Gastroesophageal sphincter (tissue), 4 donors: ENCODE measurements around the gene FCRL5. TPM values are rescaled to one million over a fixed set of nuclear protein-coding genes. Genes with fewer than 3 reads are reported as not detected.

Experiments
- ATAC-seq: fragments of 150-250 bp; one replicate; pipeline ENCODE4 v1.9.1; 2016; ENCODE audit warnings: mild to moderate bottlenecking, moderate library complexity
- H3K27ac ChIP-seq, 4 donors: fragments of 200-600 bp; sonication (generic) in 3 of 4; 1 replicate in 3 of 4; 2 replicates in 1 of 4; pipeline ENCODE4 v1.5.1; 2016 to 2019
- H3K27me3 ChIP-seq: fragments of 200-600 bp; sonication (generic); one replicate; pipeline ENCODE4 v1.5.1; 2019
- H3K36me3 ChIP-seq, 2 donors: fragments of 200-600 bp; sonication (generic); one replicate each; pipeline ENCODE4 v1.5.1; 2019; ENCODE audit warnings: control low read depth in 1 of 2
- H3K4me1 ChIP-seq, 3 donors: fragments of 200-600 bp; sonication (generic); 1 replicate in 2 of 3; 2 replicates in 1 of 3; pipeline ENCODE4 v1.5.1; 2016 to 2019; ENCODE audit warnings: control low read depth in 2 of 3
- H3K4me3 ChIP-seq, 2 donors: fragments of 200-600 bp; sonication (generic); one replicate each; pipeline ENCODE4 v1.5.1; 2019; ENCODE audit warnings: mild to moderate bottlenecking in 1 of 2, moderate library complexity in 1 of 2
- H3K9me3 ChIP-seq, 3 donors: fragments of 200-600 bp; sonication (generic); one replicate each; pipeline ENCODE4 v1.5.1; 2017 to 2019; ENCODE audit warnings: control low read depth in 2 of 3
- EP300 ChIP-seq: sonication (generic); formaldehyde crosslinking; IDR thresholded peaks from one replicate; pipeline ENCODE4 v1.6.1; 2017; ENCODE audit warnings: antibody characterized with exemption, mild to moderate bottlenecking
- POLR2A ChIP-seq, 2 donors: fragments of 450-650 bp; IDR thresholded peaks; one replicate each; pipeline ENCODE4 v1.6.1; 2017; ENCODE audit warnings: antibody characterized with exemption in 2 of 2, mild to moderate bottlenecking in 2 of 2, moderate library complexity in 1 of 2
- POLR2AphosphoS5 ChIP-seq: sonication (generic); formaldehyde crosslinking; IDR thresholded peaks from one replicate; pipeline ENCODE4 v1.6.1; 2017; ENCODE audit warnings: antibody characterized with exemption
- WGBS, 2 donors: methylation state at CpG; one replicate each; pipeline ENCODE4 v1.1.5; 2018; ENCODE audit warnings: low coverage in 1 of 2; 5-methylcytosine and 5-hydroxymethylcytosine counted together
- total RNA-seq, 4 donors: library from RNA; depleted of rRNA; stranded (reverse); fragments of >200 nt; gene quantifications; one replicate each; pipeline ENCODE4 v1.1.0, GENCODE V29; 2016
- TF ChIP-seq, protein P1 (sequence below), 4 experiments: fragments of 200-600 bp in 2 of 4; fragments of 450-650 bp in 2 of 4; sonication (generic) in 1 of 4; IDR thresholded peaks; one replicate each; pipeline ENCODE4 v1.5.1; 2017 to 2019; ENCODE audit warnings: antibody characterized with exemption in 4 of 4, mild to moderate bottlenecking in 2 of 4, moderate library complexity in 2 of 4

FCRL5 gene
- total RNA-seq, 4 donors from 2014 or later = 0.05 to 0.13 TPM; not detected in 2

DNA sequence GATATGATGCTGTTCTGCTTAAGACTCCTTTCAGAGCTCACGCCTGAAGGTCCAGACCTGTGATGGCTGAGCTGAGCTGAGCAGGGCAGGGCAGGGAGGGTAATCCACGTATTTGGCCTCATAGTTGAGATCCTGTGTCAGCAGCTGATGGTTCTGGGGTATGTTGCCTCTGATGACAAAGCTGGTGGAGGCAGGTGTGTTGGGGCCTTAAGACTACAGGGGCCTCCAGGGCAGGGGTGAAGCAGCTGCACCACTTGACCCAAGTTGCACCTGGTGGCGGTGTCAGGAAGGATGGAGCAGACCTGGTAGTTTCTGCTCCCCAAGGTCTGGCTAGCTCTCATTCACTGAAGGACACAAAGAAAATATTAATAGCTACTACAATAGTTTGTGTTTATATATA is 57.0 kb downstream of the FCRL5 start:
- TF ChIP-seq POLR2AphosphoS5 (no peak), EP300 (no peak), POLR2A (IDR thresholded peaks at IDR 0.05) (no peak)
- TF ChIP-seq, protein P1, sequence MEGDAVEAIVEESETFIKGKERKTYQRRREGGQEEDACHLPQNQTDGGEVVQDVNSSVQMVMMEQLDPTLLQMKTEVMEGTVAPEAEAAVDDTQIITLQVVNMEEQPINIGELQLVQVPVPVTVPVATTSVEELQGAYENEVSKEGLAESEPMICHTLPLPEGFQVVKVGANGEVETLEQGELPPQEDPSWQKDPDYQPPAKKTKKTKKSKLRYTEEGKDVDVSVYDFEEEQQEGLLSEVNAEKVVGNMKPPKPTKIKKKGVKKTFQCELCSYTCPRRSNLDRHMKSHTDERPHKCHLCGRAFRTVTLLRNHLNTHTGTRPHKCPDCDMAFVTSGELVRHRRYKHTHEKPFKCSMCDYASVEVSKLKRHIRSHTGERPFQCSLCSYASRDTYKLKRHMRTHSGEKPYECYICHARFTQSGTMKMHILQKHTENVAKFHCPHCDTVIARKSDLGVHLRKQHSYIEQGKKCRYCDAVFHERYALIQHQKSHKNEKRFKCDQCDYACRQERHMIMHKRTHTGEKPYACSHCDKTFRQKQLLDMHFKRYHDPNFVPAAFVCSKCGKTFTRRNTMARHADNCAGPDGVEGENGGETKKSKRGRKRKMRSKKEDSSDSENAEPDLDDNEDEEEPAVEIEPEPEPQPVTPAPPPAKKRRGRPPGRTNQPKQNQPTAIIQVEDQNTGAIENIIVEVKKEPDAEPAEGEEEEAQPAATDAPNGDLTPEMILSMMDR (IDR thresholded peaks at IDR 0.05) = no peak
- 72 to 86% methylated on average over 3 of the region's 3 CpGs for WGBS, 2 donors

DNA sequence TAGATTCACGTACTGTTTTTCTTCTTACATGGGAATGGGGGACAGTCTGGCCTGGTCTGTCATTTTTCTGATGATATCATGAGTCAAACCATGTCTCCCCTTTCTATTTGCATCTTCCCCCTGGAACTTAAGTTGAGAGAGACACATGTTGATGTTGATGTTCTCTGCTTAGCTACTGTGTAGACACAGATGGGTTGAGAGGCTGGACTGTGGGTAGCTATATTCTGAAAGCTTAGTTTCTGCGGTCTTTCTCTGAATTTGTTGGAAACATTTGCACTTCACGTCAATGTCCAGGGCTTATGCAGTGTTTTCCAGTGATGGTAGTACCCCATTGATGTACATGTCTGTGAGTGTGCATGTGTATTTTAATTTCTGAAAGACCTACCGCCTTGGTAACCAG is 58.2 kb downstream of the FCRL5 start:
- Histone ChIP-seq H3K27ac (no peak overlapping the region), H3K4me3 (no peak overlapping the region), H3K27me3 (peaks cover 15% of the 10 kb centered on the region), H3K36me3 (no peaks in the 10 kb centered on the region), H3K4me1 (no peaks in the 10 kb centered on the region), H3K9me3 (no peaks in the 10 kb centered on the region)
- no peak for ATAC-seq
- 82 to 89% methylated on average over 3 to 4 of the region's 4 CpGs for whole genome bisulfite sequencing, 2 donors
- TF ChIP-seq EP300 (no peak), POLR2AphosphoS5 (no peak)
- TF ChIP-seq, protein P1 (IDR thresholded peaks at IDR 0.05) = no peak

More for the DNA sequence above, 57.0 kb downstream of the FCRL5 start:
- no peaks in the 10 kb centered on the region for H3K36me3 ChIP-seq
- H3K4me1 ChIP-seq = no peaks in the 10 kb centered on the region
- no peak overlapping the region for H3K27ac ChIP-seq
- no peaks in the 10 kb centered on the region for H3K9me3 ChIP-seq
- H3K27me3 ChIP-seq = peaks cover 15% of the 10 kb centered on the region
- ATAC-seq = no peak
- no peak overlapping the region for H3K4me3 ChIP-seq

DNA sequence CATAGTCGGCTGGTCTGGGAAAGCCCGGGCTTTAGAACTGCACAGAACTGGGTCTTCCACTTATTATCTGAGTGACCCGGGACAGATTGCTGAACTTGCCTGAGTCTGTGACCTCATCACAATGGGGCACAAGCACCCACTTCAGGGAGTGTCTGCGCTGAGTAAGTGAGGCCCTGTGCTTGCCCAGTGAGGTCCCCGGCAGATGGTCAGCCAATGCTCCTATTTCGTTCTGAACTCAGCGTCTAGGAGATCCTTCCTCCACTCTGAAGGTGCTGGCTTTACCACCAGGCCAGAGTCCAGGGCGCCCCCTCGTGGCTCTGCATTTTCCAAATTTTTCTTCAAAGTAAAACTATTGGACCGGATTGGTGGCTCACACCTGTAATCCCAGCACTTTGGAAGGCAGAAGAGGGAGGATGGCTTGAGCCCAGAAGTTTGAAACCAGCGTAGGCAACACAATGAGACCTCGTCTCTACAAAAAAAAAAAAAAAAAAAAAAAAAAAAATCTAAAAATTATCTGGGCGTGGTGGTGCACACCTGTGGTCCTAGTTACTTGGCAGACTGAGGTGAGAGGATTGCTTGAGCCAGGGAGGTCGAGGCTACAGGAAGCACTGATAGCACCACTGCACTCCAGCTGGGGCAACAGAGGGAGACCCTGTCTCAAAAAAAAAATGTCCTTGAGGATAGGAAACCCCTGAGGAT is 61.7 kb downstream of the FCRL5 start:
- ATAC-seq = no peak
- Histone ChIP-seq H3K27me3 (peaks cover 11% of the 10 kb centered on the region), H3K27ac (no peak overlapping the region), H3K4me3 (no peak overlapping the region), H3K4me1 (no peaks in the 10 kb centered on the region), H3K36me3 (no peaks in the 10 kb centered on the region), H3K9me3 (no peaks in the 10 kb centered on the region)
- 9 to 32% methylated on average over 3 to 8 of the region's 14 CpGs for WGBS, 2 donors
- TF ChIP-seq, protein P1 (IDR thresholded peaks at IDR 0.05) = peak in 3 of 4 experiments; percentile 5 to 60 (median 24)
- no peak for TF ChIP-seq POLR2AphosphoS5

DNA sequence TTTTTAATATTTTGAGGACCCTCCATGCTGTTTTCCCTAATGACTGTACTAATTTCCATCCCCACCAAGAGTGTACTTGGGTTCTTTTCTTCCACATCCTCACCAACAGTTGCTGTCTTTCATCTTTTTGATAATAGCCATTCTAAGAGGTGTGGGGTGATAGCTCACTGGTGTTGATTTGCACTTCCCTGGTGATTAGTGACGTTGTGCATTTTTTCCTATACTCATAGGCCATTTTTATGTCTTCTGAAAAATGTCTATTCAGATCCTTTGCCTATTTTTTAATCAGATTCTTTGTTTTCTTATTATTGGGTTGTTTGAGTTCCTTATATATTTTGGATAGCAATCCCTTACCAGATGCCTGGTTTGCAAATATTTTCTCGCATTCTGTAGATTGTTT is 64.2 kb downstream of the FCRL5 start:
- TF ChIP-seq POLR2A (IDR thresholded peaks at IDR 0.05) = no peak
- TF ChIP-seq EP300 = no peak
- TF ChIP-seq, protein P1 (IDR thresholded peaks at IDR 0.05) = no peak
- TF ChIP-seq POLR2AphosphoS5 = no peak
- H3K4me3 ChIP-seq = no peak overlapping the region
- H3K4me1 ChIP-seq = no peaks in the 10 kb centered on the region
- no peaks in the 10 kb centered on the region for H3K36me3 ChIP-seq
- 69% methylated on average over 2 of the region's 2 CpGs for WGBS, 2 donors
- H3K9me3 ChIP-seq = no peaks in the 10 kb centered on the region
- H3K27me3 ChIP-seq = no peaks in the 10 kb centered on the region
- no peak for ATAC-seq
- no peak overlapping the region for H3K27ac ChIP-seq

DNA sequence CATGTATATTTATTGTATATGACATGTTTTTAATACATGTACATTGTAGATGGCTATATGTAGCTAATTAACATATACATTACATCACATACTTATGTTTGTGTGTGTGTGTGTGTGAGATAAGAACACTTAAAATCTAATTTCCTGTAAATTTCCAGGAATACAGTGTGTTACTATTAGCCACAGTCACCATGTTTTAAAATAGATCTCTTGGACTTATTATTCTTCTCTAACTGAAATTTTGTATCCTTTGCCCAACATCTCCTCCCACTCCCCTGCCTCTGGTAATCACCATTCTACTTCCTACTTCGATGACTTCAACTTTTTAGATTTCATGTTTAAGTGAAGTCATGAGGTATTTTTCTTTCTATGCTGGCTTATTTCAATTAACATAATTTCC is 64.8 kb downstream of the FCRL5 start:
- WGBS, 2 donors = 47 to 78% methylated on average over 1 of the region's 1 CpG
- H3K4me1 ChIP-seq = no peaks in the 10 kb centered on the region
- H3K27ac ChIP-seq = no peak overlapping the region
- no peaks in the 10 kb centered on the region for H3K9me3 ChIP-seq
- H3K27me3 ChIP-seq = no peaks in the 10 kb centered on the region
- TF ChIP-seq POLR2A (IDR thresholded peaks at IDR 0.05) = no peak
- no peak for TF ChIP-seq EP300
- TF ChIP-seq, protein P1 (IDR thresholded peaks at IDR 0.05) = no peak
- no peak for TF ChIP-seq POLR2AphosphoS5
- no peak overlapping the region for H3K4me3 ChIP-seq
- H3K36me3 ChIP-seq = no peaks in the 10 kb centered on the region
- no peak for ATAC-seq
